GM11168 (cell line): Measurements from ENCODE around the gene NUDCD3.

Experiments
- in situ Hi-C: fragments of 300-500 bp; cut with MboI; formaldehyde crosslinking; loops from one replicate; pipeline ENCODE4 v1.12.0; 2022; ENCODE audit warnings: low sequenced_read_pairs; ENCODE audit not compliant: unreplicated experiment

Gene NUDCD3

GRCh38 chr7:44375926-44376342, 114.5 kb downstream of the NUDCD3 start:
- in situ Hi-C loops: no loop called here

- in situ Hi-C loops: no loop called here
Measured at GRCh38 chr7:44375236-44375699, 115.2 kb downstream of the NUDCD3 start.

GRCh38 chr7:44374007-44374763, 116.3 kb downstream of the NUDCD3 start:
- in situ Hi-C loops: no loop called here

- in situ Hi-C loops: no loop called here
Measured at GRCh38 chr7:44373418-44373740, 117.1 kb downstream of the NUDCD3 start.

GRCh38 chr7:44372560-44373417, 117.7 kb downstream of the NUDCD3 start:
- in situ Hi-C loops: no loop called here

- in situ Hi-C loops: no loop called here
Measured at GRCh38 chr7:44368885-44369284, 121.6 kb downstream of the NUDCD3 start.

GRCh38 chr7:44368455-44368854, 122.0 kb downstream of the NUDCD3 start:
- in situ Hi-C loops: no loop called here

- in situ Hi-C loops: no loop called here
Measured at GRCh38 chr7:44367475-44368043, 122.9 kb downstream of the NUDCD3 start.

GRCh38 chr7:44366986-44367385, 123.5 kb downstream of the NUDCD3 start:
- in situ Hi-C loops: no loop called here

GRCh38 chr7:44353668-44354067, 136.8 kb downstream of the NUDCD3 start:
- in situ Hi-C loops: no loop called here

- in situ Hi-C loops: no loop called here
Measured at GRCh38 chr7:44348851-44349781, 141.3 kb downstream of the NUDCD3 start.

GRCh38 chr7:44348300-44348699, 142.2 kb downstream of the NUDCD3 start:
- in situ Hi-C loops: no loop called here

GRCh38 chr7:44347546-44348114, 142.8 kb downstream of the NUDCD3 start:
- in situ Hi-C loops: no loop called here

GRCh38 chr7:44346063-44346462, 144.4 kb downstream of the NUDCD3 start:
- in situ Hi-C loops: no loop called here

GRCh38 chr7:44341401-44341800, 149.1 kb downstream of the NUDCD3 start:
- in situ Hi-C loops: no loop called here

GRCh38 chr7:44338600-44338999, 151.9 kb downstream of the NUDCD3 start:
- in situ Hi-C loops: no loop called here

GRCh38 chr7:44336491-44336890, 154.0 kb downstream of the NUDCD3 start:
- in situ Hi-C loops: no loop called here

- in situ Hi-C loops: no loop called here
Measured at GRCh38 chr7:44335184-44335583, 155.3 kb downstream of the NUDCD3 start.

GRCh38 chr7:44334734-44335097, 155.7 kb downstream of the NUDCD3 start:
- in situ Hi-C loops: no loop called here
